GM23338 (cell line): ENCODE results near the gene TEX9.

ENCODE experiments used
- REST ChIP-seq: IDR thresholded peaks from one replicate; pipeline ENCODE4 v1.6.1; 2018; ENCODE audit warnings: antibody characterized with exemption; ENCODE audit not compliant: unreplicated experiment
- STAT1 ChIP-seq: IDR thresholded peaks from one replicate; pipeline ENCODE4 v1.6.1; 2016; ENCODE audit warnings: antibody characterized with exemption; ENCODE audit not compliant: unreplicated experiment

GRCh38 chr15:56410721-56411120 lies 45.5 kb downstream of the TEX9 start:
- TF ChIP-seq REST (no peak), STAT1 (no peak)
